ENCODE data around the gene PTEN. TPM values are rescaled to one million over a fixed set of nuclear protein-coding genes. Genes with fewer than 3 reads are reported as not detected.
A peak's percentile ranks its signal among the peaks of the same experiment; 100 is the strongest.

PTEN gene
- total and polyA plus RNA-seq, 9 of the 15 experiments (the other 6 are each of a cell fraction or from before 2014, with no cell fraction given): 8.4 to 56.9 (median 22.2) TPM

GRCh38 chr10:87861566-87861952 is 1.9 kb upstream of the PTEN start (continued):
- TF ChIP-seq XRCC4 (IDR thresholded peaks at IDR 0.05; ENCODE audit: extremely low read depth, insufficient read depth, insufficient read length) (no peak), PML (IDR thresholded peaks at IDR 0.05; ENCODE audit: low read length) (no peak), MED1 (CRISPR knock-in tag; IDR thresholded peaks at IDR 0.05; ENCODE audit: borderline replicate concordance) (no peak), ZNF217 (CRISPR knock-in tag; IDR thresholded peaks at IDR 0.05) (0 out of 2 replicates have a peak, but pooled peaks have one; percentile 39), RAD21 (CRISPR knock-in tag; conservative IDR thresholded peaks at IDR 0.05 in 1 of 2, IDR thresholded peaks at IDR 0.05 in 1 of 2) (peak; percentile 42 to 74), ZNF76 (CRISPR knock-in tag; IDR thresholded peaks at IDR 0.05; ENCODE audit: borderline replicate concordance) (no peak), CEBPB (tag; IDR thresholded peaks at IDR 0.05) (peak; percentile 97)

- peak; percentile 60 for ATAC-seq
- peak overlapping the region; percentile 98 for H2AFZ ChIP-seq (ENCODE audit: low read depth, low read length)
- peak overlapping the region; percentile 88 for H3K4me2 ChIP-seq (ENCODE audit: insufficient read depth, low read length)
- H3K9ac ChIP-seq (ENCODE audit: insufficient read depth in 1 of 2, low read depth in 2 of 2, low read length in 2 of 2): peak overlapping the region; percentile 78 to 91
- DNase-seq (ENCODE audit: extremely low read depth in 1 of 4, low spot score in 3 of 4): peak; percentile 79 to 94 (median 83)
- peaks cover 3 to 11% of the 10 kb centered on the region in 2 experiments; a peak in 4 of 5 replicates for H3K4me1 ChIP-seq (replicated peaks in 1 of 2; ENCODE audit: control insufficient read depth in 2 of 2, insufficient read depth in 2 of 2, low read length in 2 of 2)
- no peaks in the 10 kb centered on the region for H3K9me3 ChIP-seq (replicated peaks; ENCODE audit: control insufficient read depth, insufficient read depth, low read depth, low read length)
- FAIRE-seq: peak; percentile 88
- no TSS peak for BruUV-seq (replicated peaks)
- peak overlapping the region; percentile 88 for H3K4me3 ChIP-seq
- ChIA-PET POLR2A (interaction anchor here (0.6 to 1.6 kb wide), 9 partner anchors 13 to 249 kb away, joined by 3 to 5 read pairs (median 3); no protein-coding TSS in a partner anchor), CTCF (ENCODE audit: low intra/inter-chr PET ratio) (no interaction called here)
- in situ Hi-C loops (cut with MboI) (loop anchor here (25.0 kb wide), 1 partner anchor 225 kb away; no protein-coding TSS in a partner anchor), intact Hi-C loops (cut with micrococcal nuclease) (loop anchor here (1.0 to 5.0 kb wide), 3 partner anchors 45 to 525 kb away; partner anchors contain the start of gene ATAD1)
- no peaks in the 10 kb centered on the region for H3K36me3 ChIP-seq (ENCODE audit: control insufficient read depth, insufficient read depth, low read length)
- peaks cover 35% of the 10 kb centered on the region for H3K79me2 ChIP-seq (ENCODE audit: control insufficient read depth, insufficient read depth, low read length)
- H4K20me1 ChIP-seq (replicated peaks; ENCODE audit: control insufficient read depth, insufficient read depth, low read length): peaks cover 11% of the 10 kb centered on the region; the same call in 1 of the 2 replicates
- H3K27ac ChIP-seq (ENCODE audit: extremely low read depth, low read depth, low read length): peak overlapping the region; percentile 79
- 2% methylated on average over 25 of the region's 57 CpGs for WGBS (ENCODE audit: insufficient coverage, low coverage, missing lambda C conversion rate)
- no peaks in the 10 kb centered on the region for H3K9me1 ChIP-seq (ENCODE audit: control insufficient read depth, insufficient read depth, low read length)
- no peaks in the 10 kb centered on the region for H3K27me3 ChIP-seq (ENCODE audit: control insufficient read depth in 2 of 2, insufficient read depth in 2 of 2, low read length in 2 of 2)
- TF ChIP-seq ZNF316 (IDR thresholded peaks at IDR 0.05) (no peak), ZNF311 (CRISPR knock-in tag; IDR thresholded peaks at IDR 0.05) (no peak), SRSF7 (optimal IDR thresholded peaks at IDR 0.05; ENCODE audit: low read depth, low read length) (no peak), XRCC5 (IDR thresholded peaks at IDR 0.05; ENCODE audit: low read depth, low read length) (peak; percentile 94), KDM1A (IDR thresholded peaks at IDR 0.05) (peak in 1 of 2 experiments; percentile 41; a peak in 1 of 4 replicates), MAX (CRISPR knock-in tag; IDR thresholded peaks at IDR 0.05) (peak; percentile 85), TEAD4 (IDR thresholded peaks at IDR 0.05; ENCODE audit: low read length) (peak; percentile 30; the same call in 1 of the 2 replicates), TEAD4 (CRISPR knock-in tag; IDR thresholded peaks at IDR 0.05; ENCODE audit: borderline replicate concordance) (no peak), HNRNPH1 (optimal IDR thresholded peaks at IDR 0.05; ENCODE audit: low read depth, low read length) (no peak)
- TF ChIP-seq, protein P1, sequence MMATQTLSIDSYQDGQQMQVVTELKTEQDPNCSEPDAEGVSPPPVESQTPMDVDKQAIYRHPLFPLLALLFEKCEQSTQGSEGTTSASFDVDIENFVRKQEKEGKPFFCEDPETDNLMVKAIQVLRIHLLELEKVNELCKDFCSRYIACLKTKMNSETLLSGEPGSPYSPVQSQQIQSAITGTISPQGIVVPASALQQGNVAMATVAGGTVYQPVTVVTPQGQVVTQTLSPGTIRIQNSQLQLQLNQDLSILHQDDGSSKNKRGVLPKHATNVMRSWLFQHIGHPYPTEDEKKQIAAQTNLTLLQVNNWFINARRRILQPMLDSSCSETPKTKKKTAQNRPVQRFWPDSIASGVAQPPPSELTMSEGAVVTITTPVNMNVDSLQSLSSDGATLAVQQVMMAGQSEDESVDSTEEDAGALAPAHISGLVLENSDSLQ (IDR thresholded peaks at IDR 0.05): no peak
- TF ChIP-seq, protein P2, sequence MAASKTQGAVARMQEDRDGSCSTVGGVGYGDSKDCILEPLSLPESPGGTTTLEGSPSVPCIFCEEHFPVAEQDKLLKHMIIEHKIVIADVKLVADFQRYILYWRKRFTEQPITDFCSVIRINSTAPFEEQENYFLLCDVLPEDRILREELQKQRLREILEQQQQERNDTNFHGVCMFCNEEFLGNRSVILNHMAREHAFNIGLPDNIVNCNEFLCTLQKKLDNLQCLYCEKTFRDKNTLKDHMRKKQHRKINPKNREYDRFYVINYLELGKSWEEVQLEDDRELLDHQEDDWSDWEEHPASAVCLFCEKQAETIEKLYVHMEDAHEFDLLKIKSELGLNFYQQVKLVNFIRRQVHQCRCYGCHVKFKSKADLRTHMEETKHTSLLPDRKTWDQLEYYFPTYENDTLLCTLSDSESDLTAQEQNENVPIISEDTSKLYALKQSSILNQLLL (CRISPR knock-in tag; IDR thresholded peaks at IDR 0.05; ENCODE audit: borderline replicate concordance): no peak
Observed at GRCh38 chr10:87861953-87862678, 1.3 kb upstream of the PTEN start.

Data from K562 (cell line).